Measurements from ENCODE around the gene HRAS. TPM values are rescaled to one million over a fixed set of nuclear protein-coding genes. Genes with fewer than 3 reads are reported as not detected.

The HRAS gene
- total RNA-seq, 1 donor from 2014 or later: 41.5 TPM

- peaks cover 14% of the 10 kb centered on the region for H3K36me3 Mint-ChIP-seq
- H3K4me3 Mint-ChIP-seq: no peak overlapping the region
- no peaks in the 10 kb centered on the region for H3K27me3 Mint-ChIP-seq (ENCODE audit: low read depth)
- no peak overlapping the region for H3K27ac Mint-ChIP-seq
- no peak for DNase-seq (ENCODE audit: low spot score in 2 of 2, unreplicated experiment in 2 of 2)
- H3K4me1 Mint-ChIP-seq: peaks cover 16% of the 10 kb centered on the region
- TF ChIP-seq CTCF (IDR thresholded peaks at IDR 0.05; ENCODE audit: unreplicated experiment): no peak
- H3K9me3 Mint-ChIP-seq: peaks cover 3% of the 10 kb centered on the region
These were observed 32.8 kb downstream of the HRAS start for GRCh38 chr11:502288-503178.

- no peak for DNase-seq (ENCODE audit: low spot score in 2 of 2, unreplicated experiment in 2 of 2)
- Mint-ChIP-seq H3K4me1 (peaks cover 16% of the 10 kb centered on the region), H3K9me3 (peaks cover 4% of the 10 kb centered on the region), H3K36me3 (peaks cover 22% of the 10 kb centered on the region), H3K27me3 (ENCODE audit: low read depth) (no peaks in the 10 kb centered on the region), H3K27ac (no peak overlapping the region), H3K4me3 (no peak overlapping the region)
- TF ChIP-seq CTCF (IDR thresholded peaks at IDR 0.05; ENCODE audit: unreplicated experiment): no peak
These were observed 33.6 kb downstream of the HRAS start for GRCh38 chr11:501683-502287.

- peaks cover 13% of the 10 kb centered on the region for H3K4me1 Mint-ChIP-seq
- no peak overlapping the region for H3K27ac Mint-ChIP-seq
- no peak for DNase-seq (ENCODE audit: low spot score in 2 of 2, unreplicated experiment in 2 of 2)
- H3K27me3 Mint-ChIP-seq (ENCODE audit: low read depth): no peaks in the 10 kb centered on the region
- no peak overlapping the region for H3K4me3 Mint-ChIP-seq
- TF ChIP-seq CTCF (IDR thresholded peaks at IDR 0.05; ENCODE audit: unreplicated experiment): no peak
- H3K36me3 Mint-ChIP-seq: peaks cover 22% of the 10 kb centered on the region
- peaks cover 4% of the 10 kb centered on the region for H3K9me3 Mint-ChIP-seq
These were observed 34.2 kb downstream of the HRAS start for GRCh38 chr11:501001-501682.

GRCh38 chr11:499201-500076 is 35.9 kb downstream of the HRAS start:
- H3K4me3 Mint-ChIP-seq: no peak overlapping the region
- no peak for DNase-seq (ENCODE audit: low spot score in 2 of 2, unreplicated experiment in 2 of 2)
- H3K36me3 Mint-ChIP-seq: peaks cover 32% of the 10 kb centered on the region
- no peaks in the 10 kb centered on the region for H3K4me1 Mint-ChIP-seq
- H3K9me3 Mint-ChIP-seq: peaks cover 4% of the 10 kb centered on the region
- no peak for TF ChIP-seq CTCF (IDR thresholded peaks at IDR 0.05; ENCODE audit: unreplicated experiment)
- no peak overlapping the region for H3K27ac Mint-ChIP-seq
- no peaks in the 10 kb centered on the region for H3K27me3 Mint-ChIP-seq (ENCODE audit: low read depth)
